GM23248 (cell line): ENCODE data around the gene BCKDHB.

Source experiments
- EZH2 ChIP-seq: fragments of 200-600 bp; sonication (generic); IDR thresholded peaks from 2 replicates; pipeline ENCODE4 v1.6.1; 2018; ENCODE audit warnings: antibody characterized with exemption, mild to moderate bottlenecking; ENCODE audit not compliant: insufficient read depth, poor library complexity, severe bottlenecking
- EZH2phosphoT487 ChIP-seq: fragments of 200-600 bp; sonication (generic); IDR thresholded peaks from 2 replicates; pipeline ENCODE4 v1.6.1; 2018; ENCODE audit warnings: antibody characterized with exemption, moderate library complexity, mild to moderate bottlenecking, low read depth; ENCODE audit not compliant: insufficient read depth

DNA sequence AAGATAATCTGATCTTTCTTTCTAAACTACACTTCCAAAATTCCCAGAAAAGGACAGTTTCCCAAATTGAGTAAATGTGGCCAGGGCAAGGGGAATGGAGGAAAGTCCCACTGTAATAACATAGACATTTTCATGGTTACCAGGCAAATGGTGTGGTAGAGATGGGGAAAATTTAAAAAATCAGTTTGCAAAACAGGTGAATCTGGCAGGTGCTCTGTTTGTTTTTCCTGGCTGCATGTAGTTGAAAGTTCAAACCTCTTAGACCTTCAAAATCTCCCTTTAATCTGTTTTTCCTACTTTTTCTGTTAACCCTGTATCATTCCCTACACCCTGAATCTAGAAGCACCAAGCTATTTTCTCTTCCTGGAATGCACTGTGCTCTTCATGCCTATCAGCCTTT, 2.0 kb upstream of the BCKDHB start:
- TF ChIP-seq EZH2, result no peak
- no peak for TF ChIP-seq EZH2phosphoT487
